Neural progenitor cell (in vitro differentiated cells): ENCODE measurements around the gene OPCML. TPM values are rescaled to one million over a fixed set of nuclear protein-coding genes. Genes with fewer than 3 reads are reported as not detected.
A peak's percentile ranks its signal among the peaks of the same experiment; 100 is the strongest.

Experiments used
- DNase-seq: peaks from one replicate; pipeline ENCODE4 v3.0.0-alpha.2; 2016; ENCODE audit warnings: low spot score
- H2AFZ ChIP-seq: fragments of 200-600 bp; sonication (generic); replicated peaks from 2 replicates; pipeline ENCODE4 v1.6.1; 2016; ENCODE audit warnings: antibody characterized with exemption
- H3F3A ChIP-seq: fragments of 200-600 bp; sonication (generic); 2 replicates; pipeline ENCODE4 v1.6.1; 2016; ENCODE audit warnings: antibody characterized with exemption, low read depth
- H3K27ac ChIP-seq: fragments of 200-600 bp; sonication (generic); 2 replicates; pipeline ENCODE4 v1.5.1; 2016; ENCODE audit warnings: mild to moderate bottlenecking
- H3K27me3 ChIP-seq: fragments of 200-600 bp; sonication (generic); 2 replicates; pipeline ENCODE4 v1.6.1; 2016; ENCODE audit warnings: mild to moderate bottlenecking, moderate library complexity
- H3K36me3 ChIP-seq: fragments of 200-600 bp; sonication (generic); 2 replicates; pipeline ENCODE4 v1.5.1; 2016
- H3K4me1 ChIP-seq: fragments of 200-600 bp; sonication (generic); 2 replicates; pipeline ENCODE4 v1.6.1; 2016; ENCODE audit warnings: mixed run types
- H3K4me2 ChIP-seq: fragments of 200-600 bp; sonication (generic); 2 replicates; pipeline ENCODE4 v1.6.1; 2016
- H3K4me3 ChIP-seq: fragments of 200-600 bp; sonication (generic); 2 replicates; pipeline ENCODE4 v1.5.1; 2016
- H3K79me2 ChIP-seq: fragments of 200-600 bp; sonication (generic); 2 replicates; pipeline ENCODE4 v1.6.1; 2016; ENCODE audit warnings: low read depth
- H3K9ac ChIP-seq: fragments of 200-600 bp; sonication (generic); 2 replicates; pipeline ENCODE4 v1.6.1; 2016
- H3K9me3 ChIP-seq: fragments of 200-600 bp; sonication (generic); 2 replicates; pipeline ENCODE4 v1.5.1; 2016; ENCODE audit warnings: low read depth
- H4K20me1 ChIP-seq: fragments of 200-600 bp; sonication (generic); 2 replicates; pipeline ENCODE4 v1.6.1; 2016; ENCODE audit warnings: low read depth
- H3K27ac Mint-ChIP-seq: 3 replicates; pipeline ENCODE4 v1.8.0; 2021; ENCODE audit warnings: mixed read lengths
- H3K27me3 Mint-ChIP-seq: 2 replicates; pipeline ENCODE4 v1.8.0; 2022; ENCODE audit warnings: low read depth, mild to moderate bottlenecking, inconsistent platforms, moderate library complexity, mixed read lengths; ENCODE audit not compliant: insufficient read depth
- H3K36me3 Mint-ChIP-seq: 3 replicates; pipeline ENCODE4 v1.8.0; 2021; ENCODE audit warnings: mixed read lengths
- H3K4me1 Mint-ChIP-seq: 3 replicates; pipeline ENCODE4 v1.8.0; 2021; ENCODE audit warnings: mixed read lengths
- H3K4me3 Mint-ChIP-seq: 3 replicates; pipeline ENCODE4 v1.8.0; 2021; ENCODE audit warnings: mild to moderate bottlenecking, moderate library complexity, mixed read lengths
- H3K9me3 Mint-ChIP-seq: 3 replicates; pipeline ENCODE4 v1.8.0; 2020; ENCODE audit warnings: mixed read lengths
- EZH2 ChIP-seq: fragments of 200-600 bp; sonication (generic); IDR thresholded peaks from 2 replicates; pipeline ENCODE4 v1.6.1; 2017; ENCODE audit warnings: antibody characterized with exemption, mild to moderate bottlenecking, moderate library complexity
- EZH2phosphoT487 ChIP-seq: fragments of 200-600 bp; sonication (generic); IDR thresholded peaks from 2 replicates; pipeline ENCODE4 v1.6.1; 2017; ENCODE audit warnings: antibody characterized with exemption
- total RNA-seq: library from RNA; depleted of rRNA; stranded (reverse); fragments of >200 nt; gene quantifications from 2 replicates; pipeline ENCODE4 v1.2.3, GENCODE V29; 2015; ENCODE audit warnings: low replicate concordance
- TF ChIP-seq, protein P1 (sequence below): fragments of 200-600 bp; sonication (generic); IDR thresholded peaks from 2 replicates; pipeline ENCODE4 v1.5.1; 2017; ENCODE audit warnings: antibody characterized with exemption, mild to moderate bottlenecking

OPCML gene
- total RNA-seq, 1 donor from 2014 or later: 0.02 TPM

DNA sequence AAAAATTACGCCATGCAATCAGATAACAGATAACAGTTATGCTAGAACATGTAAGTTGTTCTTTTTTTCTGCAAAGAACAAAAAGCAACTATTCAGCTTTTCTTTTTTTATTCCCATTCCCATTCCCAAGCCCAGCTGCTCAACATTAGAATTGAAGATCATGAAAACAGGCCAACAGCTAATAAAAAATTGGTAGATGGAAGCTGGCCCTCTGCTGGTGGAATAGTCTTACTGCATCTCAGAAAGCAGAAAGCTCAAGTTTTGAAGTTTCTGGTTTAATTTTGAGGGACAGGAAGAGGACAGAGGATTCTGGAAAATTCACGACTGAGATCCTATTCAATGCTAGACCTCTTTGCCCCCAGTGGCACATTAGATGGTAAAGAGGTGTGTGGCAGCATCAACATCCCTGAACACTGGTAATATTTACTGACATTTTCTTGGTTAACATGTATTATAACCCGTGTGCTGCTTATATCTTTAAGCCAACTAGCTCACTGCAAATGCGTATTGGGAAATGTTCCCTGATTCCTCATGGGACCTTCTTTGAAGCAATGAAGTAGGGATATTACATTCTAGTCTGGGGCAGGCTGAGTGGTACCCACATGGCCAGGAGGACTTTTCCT, 591.2 kb downstream of the OPCML start:
- Histone ChIP-seq H3K4me3 (no peak overlapping the region), H3K36me3 (no peaks in the 10 kb centered on the region), H4K20me1 (peaks cover 3% of the 10 kb centered on the region), H3K27me3 (peaks cover 44% of the 10 kb centered on the region), H3K4me1 (peaks cover 20% of the 10 kb centered on the region), H3K9ac (no peak overlapping the region), H3K79me2 (no peaks in the 10 kb centered on the region), H3K4me2 (no peak overlapping the region), H3F3A (peaks cover 4% of the 10 kb centered on the region), H3K27ac (no peak overlapping the region), H2AFZ (no peak overlapping the region), H3K9me3 (no peaks in the 10 kb centered on the region)
- DNase-seq: peak; percentile 45
- H3K4me3 Mint-ChIP-seq: no peak overlapping the region
- peaks cover 16% of the 10 kb centered on the region for H3K27me3 Mint-ChIP-seq
- H3K9me3 Mint-ChIP-seq: no peaks in the 10 kb centered on the region
- TF ChIP-seq EZH2phosphoT487 (no peak), EZH2 (peak; percentile 18)
- TF ChIP-seq, protein P1, sequence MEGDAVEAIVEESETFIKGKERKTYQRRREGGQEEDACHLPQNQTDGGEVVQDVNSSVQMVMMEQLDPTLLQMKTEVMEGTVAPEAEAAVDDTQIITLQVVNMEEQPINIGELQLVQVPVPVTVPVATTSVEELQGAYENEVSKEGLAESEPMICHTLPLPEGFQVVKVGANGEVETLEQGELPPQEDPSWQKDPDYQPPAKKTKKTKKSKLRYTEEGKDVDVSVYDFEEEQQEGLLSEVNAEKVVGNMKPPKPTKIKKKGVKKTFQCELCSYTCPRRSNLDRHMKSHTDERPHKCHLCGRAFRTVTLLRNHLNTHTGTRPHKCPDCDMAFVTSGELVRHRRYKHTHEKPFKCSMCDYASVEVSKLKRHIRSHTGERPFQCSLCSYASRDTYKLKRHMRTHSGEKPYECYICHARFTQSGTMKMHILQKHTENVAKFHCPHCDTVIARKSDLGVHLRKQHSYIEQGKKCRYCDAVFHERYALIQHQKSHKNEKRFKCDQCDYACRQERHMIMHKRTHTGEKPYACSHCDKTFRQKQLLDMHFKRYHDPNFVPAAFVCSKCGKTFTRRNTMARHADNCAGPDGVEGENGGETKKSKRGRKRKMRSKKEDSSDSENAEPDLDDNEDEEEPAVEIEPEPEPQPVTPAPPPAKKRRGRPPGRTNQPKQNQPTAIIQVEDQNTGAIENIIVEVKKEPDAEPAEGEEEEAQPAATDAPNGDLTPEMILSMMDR: peak; percentile 89
- no peak overlapping the region for H3K27ac Mint-ChIP-seq
- H3K4me1 Mint-ChIP-seq: peaks cover 29% of the 10 kb centered on the region
- H3K36me3 Mint-ChIP-seq: no peaks in the 10 kb centered on the region

DNA sequence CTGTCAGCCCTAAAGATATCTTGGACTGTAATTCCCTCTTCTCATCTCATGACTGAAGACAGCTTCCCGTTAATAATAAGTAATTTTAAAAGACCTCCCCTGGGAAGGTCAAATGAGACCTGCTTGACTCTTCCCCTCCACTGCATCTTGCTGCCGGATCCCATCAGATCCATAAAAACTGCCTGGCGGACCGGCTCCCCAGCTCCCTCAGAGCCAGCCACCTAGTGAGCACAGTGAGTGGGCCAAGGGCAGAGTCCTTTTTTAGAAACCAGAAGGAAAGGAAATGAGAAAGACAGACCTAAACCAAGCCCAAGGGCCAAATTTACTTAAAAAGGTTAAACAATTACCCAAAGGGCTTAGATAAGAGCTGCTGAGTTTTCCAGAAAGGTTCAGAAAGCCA, 595.3 kb downstream of the OPCML start:
- Histone ChIP-seq H3K27me3 (peaks cover 9% of the 10 kb centered on the region), H3K4me2 (no peak overlapping the region), H3K4me1 (peaks cover 11% of the 10 kb centered on the region), H3K9ac (no peak overlapping the region), H3K36me3 (no peaks in the 10 kb centered on the region), H3K4me3 (no peak overlapping the region), H3K9me3 (no peaks in the 10 kb centered on the region), H4K20me1 (peaks cover 3% of the 10 kb centered on the region), H3K27ac (no peak overlapping the region), H2AFZ (no peak overlapping the region), H3K79me2 (no peaks in the 10 kb centered on the region), H3F3A (no peaks in the 10 kb centered on the region)
- Mint-ChIP-seq H3K4me3 (no peak overlapping the region), H3K36me3 (no peaks in the 10 kb centered on the region), H3K27ac (no peak overlapping the region), H3K27me3 (peaks cover 5% of the 10 kb centered on the region), H3K9me3 (no peaks in the 10 kb centered on the region), H3K4me1 (peaks cover 15% of the 10 kb centered on the region)
- no peak for DNase-seq
- no peak for TF ChIP-seq EZH2phosphoT487
- TF ChIP-seq, protein P1: no peak
- TF ChIP-seq EZH2: no peak

DNA sequence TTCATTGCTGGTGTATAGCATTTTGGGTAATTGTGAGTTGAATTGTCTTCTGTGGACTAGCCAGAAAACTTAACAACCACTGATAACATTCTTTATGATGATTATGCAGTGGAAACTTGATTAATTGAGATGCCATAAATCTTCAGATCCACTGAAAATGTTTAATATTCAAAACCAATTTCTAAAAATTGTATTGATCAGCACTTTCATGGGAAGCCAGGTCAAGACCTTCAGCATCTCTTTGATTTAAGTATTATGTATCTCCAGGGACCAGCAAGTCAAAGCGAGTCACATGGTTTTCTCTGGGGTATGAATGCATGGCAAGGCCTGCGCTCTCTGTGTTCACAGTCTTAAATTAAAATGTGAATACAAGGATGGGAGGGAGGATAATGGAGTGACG, 596.9 kb downstream of the OPCML start:
- H3K4me3 Mint-ChIP-seq: no peak overlapping the region
- H3K9ac ChIP-seq: no peak overlapping the region
- TF ChIP-seq, protein P1: no peak
- TF ChIP-seq EZH2phosphoT487 (no peak), EZH2 (no peak)
- no peaks in the 10 kb centered on the region for H3F3A ChIP-seq
- H3K36me3 ChIP-seq: no peaks in the 10 kb centered on the region
- no peak overlapping the region for H2AFZ ChIP-seq
- no peaks in the 10 kb centered on the region for H3K9me3 Mint-ChIP-seq
- H3K27ac ChIP-seq: no peak overlapping the region
- DNase-seq: no peak
- no peaks in the 10 kb centered on the region for H3K27me3 ChIP-seq
- H3K4me1 Mint-ChIP-seq: peaks cover 5% of the 10 kb centered on the region
- peaks cover 11% of the 10 kb centered on the region for H3K4me1 ChIP-seq
- H4K20me1 ChIP-seq: no peaks in the 10 kb centered on the region
- no peaks in the 10 kb centered on the region for H3K79me2 ChIP-seq
- no peak overlapping the region for H3K4me3 ChIP-seq
- no peaks in the 10 kb centered on the region for H3K9me3 ChIP-seq
- no peak overlapping the region for H3K4me2 ChIP-seq
- no peaks in the 10 kb centered on the region for H3K36me3 Mint-ChIP-seq
- peaks cover 2% of the 10 kb centered on the region for H3K27me3 Mint-ChIP-seq
- no peak overlapping the region for H3K27ac Mint-ChIP-seq
